HEK293 (cell line): ENCODE measurements around the gene BMP2K.

Experiments
- EGR2 ChIP-seq: fragments of 450-650 bp; formaldehyde crosslinking; IDR thresholded peaks from 2 replicates; pipeline ENCODE4 v1.5.1; 2016; ENCODE audit warnings: low read depth, missing biosample characterization, missing genetic modification characterization
- PRDM1 ChIP-seq: fragments of 450-650 bp; formaldehyde crosslinking; IDR thresholded peaks from 2 replicates; pipeline ENCODE4; 2016; ENCODE audit warnings: missing biosample characterization, missing genetic modification characterization
- ZNF2 ChIP-seq: fragments of 450-650 bp; formaldehyde crosslinking; IDR thresholded peaks from 2 replicates; pipeline ENCODE4 v1.5.1; 2016; ENCODE audit warnings: missing biosample characterization, missing genetic modification characterization
- ZNF473 ChIP-seq: fragments of 450-650 bp; formaldehyde crosslinking; IDR thresholded peaks from 2 replicates; pipeline ENCODE4 v1.5.1; 2017; ENCODE audit warnings: missing biosample characterization, missing genetic modification characterization
- ZNF501 ChIP-seq: fragments of 450-650 bp; formaldehyde crosslinking; IDR thresholded peaks from 2 replicates; pipeline ENCODE4 v1.5.1; 2016; ENCODE audit warnings: missing biosample characterization, missing genetic modification characterization
- ZNF621 ChIP-seq: fragments of 450-650 bp; formaldehyde crosslinking; IDR thresholded peaks from 2 replicates; pipeline ENCODE4 v1.5.1; 2017; ENCODE audit warnings: missing biosample characterization, missing genetic modification characterization
- ZNF785 ChIP-seq: fragments of 450-650 bp; formaldehyde crosslinking; IDR thresholded peaks from 2 replicates; pipeline ENCODE4 v1.5.1; 2016; ENCODE audit warnings: missing biosample characterization, missing genetic modification characterization
- TF ChIP-seq, protein P1 (sequence below): fragments of 450-650 bp; formaldehyde crosslinking; IDR thresholded peaks from 2 replicates; pipeline ENCODE4 v1.5.1; 2016; ENCODE audit warnings: missing biosample characterization, missing genetic modification characterization
- TF ChIP-seq, protein P2 (sequence below): fragments of 450-650 bp; formaldehyde crosslinking; IDR thresholded peaks from 2 replicates; pipeline ENCODE4 v1.5.1; 2016; ENCODE audit warnings: missing biosample characterization, missing genetic modification characterization
- TF ChIP-seq, protein P3 (sequence below): fragments of 450-650 bp; formaldehyde crosslinking; IDR thresholded peaks from 2 replicates; pipeline ENCODE4 v1.5.1; 2016; ENCODE audit warnings: missing biosample characterization, missing genetic modification characterization, low read depth
- TF ChIP-seq, protein P4 (sequence below): fragments of 450-650 bp; formaldehyde crosslinking; IDR thresholded peaks from 2 replicates; pipeline ENCODE4 v1.5.1; 2016; ENCODE audit warnings: missing biosample characterization, missing genetic modification characterization

DNA sequence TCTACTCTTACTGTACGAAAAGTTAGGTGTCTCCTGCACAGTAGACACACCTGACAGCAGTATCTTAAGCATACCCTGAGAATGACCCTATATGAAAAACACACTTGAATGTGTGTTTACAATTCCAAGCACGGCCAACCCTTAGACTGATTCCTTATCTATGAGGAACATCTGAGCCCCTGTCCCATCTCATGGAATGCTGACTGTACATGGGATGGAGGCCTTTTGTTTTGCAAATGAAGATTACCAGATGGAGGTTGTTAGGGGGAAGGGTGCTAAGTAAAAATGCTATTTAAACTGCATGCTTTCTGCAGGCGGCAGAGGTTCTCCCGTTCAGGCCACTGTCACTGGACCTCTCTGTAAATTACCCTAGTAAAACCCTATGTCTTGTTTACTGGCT lies 160.8 kb downstream of the BMP2K start:
- TF ChIP-seq, protein P1, sequence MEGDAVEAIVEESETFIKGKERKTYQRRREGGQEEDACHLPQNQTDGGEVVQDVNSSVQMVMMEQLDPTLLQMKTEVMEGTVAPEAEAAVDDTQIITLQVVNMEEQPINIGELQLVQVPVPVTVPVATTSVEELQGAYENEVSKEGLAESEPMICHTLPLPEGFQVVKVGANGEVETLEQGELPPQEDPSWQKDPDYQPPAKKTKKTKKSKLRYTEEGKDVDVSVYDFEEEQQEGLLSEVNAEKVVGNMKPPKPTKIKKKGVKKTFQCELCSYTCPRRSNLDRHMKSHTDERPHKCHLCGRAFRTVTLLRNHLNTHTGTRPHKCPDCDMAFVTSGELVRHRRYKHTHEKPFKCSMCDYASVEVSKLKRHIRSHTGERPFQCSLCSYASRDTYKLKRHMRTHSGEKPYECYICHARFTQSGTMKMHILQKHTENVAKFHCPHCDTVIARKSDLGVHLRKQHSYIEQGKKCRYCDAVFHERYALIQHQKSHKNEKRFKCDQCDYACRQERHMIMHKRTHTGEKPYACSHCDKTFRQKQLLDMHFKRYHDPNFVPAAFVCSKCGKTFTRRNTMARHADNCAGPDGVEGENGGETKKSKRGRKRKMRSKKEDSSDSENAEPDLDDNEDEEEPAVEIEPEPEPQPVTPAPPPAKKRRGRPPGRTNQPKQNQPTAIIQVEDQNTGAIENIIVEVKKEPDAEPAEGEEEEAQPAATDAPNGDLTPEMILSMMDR (tag by site-specific recombination): no peak
- TF ChIP-seq ZNF501 (tag by site-specific recombination) (no peak), ZNF2 (no peak), PRDM1 (tag by site-specific recombination) (no peak), ZNF621 (tag by site-specific recombination) (no peak), EGR2 (no peak), ZNF785 (tag by site-specific recombination) (no peak), ZNF473 (tag by site-specific recombination) (no peak)
- TF ChIP-seq, protein P2, sequence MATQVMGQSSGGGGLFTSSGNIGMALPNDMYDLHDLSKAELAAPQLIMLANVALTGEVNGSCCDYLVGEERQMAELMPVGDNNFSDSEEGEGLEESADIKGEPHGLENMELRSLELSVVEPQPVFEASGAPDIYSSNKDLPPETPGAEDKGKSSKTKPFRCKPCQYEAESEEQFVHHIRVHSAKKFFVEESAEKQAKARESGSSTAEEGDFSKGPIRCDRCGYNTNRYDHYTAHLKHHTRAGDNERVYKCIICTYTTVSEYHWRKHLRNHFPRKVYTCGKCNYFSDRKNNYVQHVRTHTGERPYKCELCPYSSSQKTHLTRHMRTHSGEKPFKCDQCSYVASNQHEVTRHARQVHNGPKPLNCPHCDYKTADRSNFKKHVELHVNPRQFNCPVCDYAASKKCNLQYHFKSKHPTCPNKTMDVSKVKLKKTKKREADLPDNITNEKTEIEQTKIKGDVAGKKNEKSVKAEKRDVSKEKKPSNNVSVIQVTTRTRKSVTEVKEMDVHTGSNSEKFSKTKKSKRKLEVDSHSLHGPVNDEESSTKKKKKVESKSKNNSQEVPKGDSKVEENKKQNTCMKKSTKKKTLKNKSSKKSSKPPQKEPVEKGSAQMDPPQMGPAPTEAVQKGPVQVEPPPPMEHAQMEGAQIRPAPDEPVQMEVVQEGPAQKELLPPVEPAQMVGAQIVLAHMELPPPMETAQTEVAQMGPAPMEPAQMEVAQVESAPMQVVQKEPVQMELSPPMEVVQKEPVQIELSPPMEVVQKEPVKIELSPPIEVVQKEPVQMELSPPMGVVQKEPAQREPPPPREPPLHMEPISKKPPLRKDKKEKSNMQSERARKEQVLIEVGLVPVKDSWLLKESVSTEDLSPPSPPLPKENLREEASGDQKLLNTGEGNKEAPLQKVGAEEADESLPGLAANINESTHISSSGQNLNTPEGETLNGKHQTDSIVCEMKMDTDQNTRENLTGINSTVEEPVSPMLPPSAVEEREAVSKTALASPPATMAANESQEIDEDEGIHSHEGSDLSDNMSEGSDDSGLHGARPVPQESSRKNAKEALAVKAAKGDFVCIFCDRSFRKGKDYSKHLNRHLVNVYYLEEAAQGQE (tag by site-specific recombination): no peak
- TF ChIP-seq, protein P3, sequence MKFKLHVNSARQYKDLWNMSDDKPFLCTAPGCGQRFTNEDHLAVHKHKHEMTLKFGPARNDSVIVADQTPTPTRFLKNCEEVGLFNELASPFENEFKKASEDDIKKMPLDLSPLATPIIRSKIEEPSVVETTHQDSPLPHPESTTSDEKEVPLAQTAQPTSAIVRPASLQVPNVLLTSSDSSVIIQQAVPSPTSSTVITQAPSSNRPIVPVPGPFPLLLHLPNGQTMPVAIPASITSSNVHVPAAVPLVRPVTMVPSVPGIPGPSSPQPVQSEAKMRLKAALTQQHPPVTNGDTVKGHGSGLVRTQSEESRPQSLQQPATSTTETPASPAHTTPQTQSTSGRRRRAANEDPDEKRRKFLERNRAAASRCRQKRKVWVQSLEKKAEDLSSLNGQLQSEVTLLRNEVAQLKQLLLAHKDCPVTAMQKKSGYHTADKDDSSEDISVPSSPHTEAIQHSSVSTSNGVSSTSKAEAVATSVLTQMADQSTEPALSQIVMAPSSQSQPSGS: no peak
- TF ChIP-seq, protein P4, sequence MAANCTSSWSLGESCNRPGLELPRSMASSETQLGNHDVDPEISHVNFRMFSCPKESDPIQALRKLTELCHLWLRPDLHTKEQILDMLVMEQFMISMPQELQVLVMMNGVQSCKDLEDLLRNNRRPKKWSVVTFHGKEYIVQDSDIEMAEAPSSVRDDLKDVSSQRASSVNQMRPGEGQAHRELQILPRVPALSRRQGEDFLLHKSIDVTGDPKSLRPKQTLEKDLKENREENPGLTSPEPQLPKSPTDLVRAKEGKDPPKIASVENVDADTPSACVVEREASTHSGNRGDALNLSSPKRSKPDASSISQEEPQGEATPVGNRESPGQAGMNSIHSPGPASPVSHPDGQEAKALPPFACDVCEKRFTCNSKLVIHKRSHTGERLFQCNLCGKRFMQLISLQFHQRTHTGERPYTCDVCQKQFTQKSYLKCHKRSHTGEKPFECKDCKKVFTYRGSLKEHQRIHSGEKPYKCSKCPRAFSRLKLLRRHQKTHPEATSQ (tag by site-specific recombination): no peak
